HepG2 (cell line): ENCODE data around the gene TLR6. TPM values are rescaled to one million over a fixed set of nuclear protein-coding genes. Genes with fewer than 3 reads are reported as not detected.

Experiments used
- ATAC-seq: fragments of 200-7000 bp; cut with Tn5 transposase; 3 replicates; pipeline ENCODE4 v1.9.1; 2020; ENCODE audit warnings: mild to moderate bottlenecking, moderate library complexity
- BruUV-seq: library from RNA; stranded (reverse); fragments of 400-500 nt; replicated peaks from 2 replicates; lab custom pipeline; 2021; lab: Mats Ljungman, UMichigan
- CTCF ChIA-PET: fragments of 300-600 bp; formaldehyde crosslinking; extraction: SDS; loops from one replicate; lab custom pipeline; 2021; ENCODE audit warnings: low total read pairs, inconsistent platforms, low intra/inter-chr PET ratio; lab: Yijun Ruan, JAX
- POLR2A ChIA-PET: fragments of 350-600 bp; sonication (Branson Sonifier 250); formaldehyde crosslinking; loops from one replicate; lab custom pipeline; 2020; ENCODE audit warnings: antibody characterized with exemption, inconsistent platforms; lab: Yijun Ruan, JAX
- DNase-seq: peaks from one replicate; pipeline ENCODE4 v3.0.0-alpha.2; 2015; ENCODE audit warnings: low spot score
- FAIRE-seq: peaks from 3 replicates; lab custom pipeline; 2011; peaks lifted over from hg19 to GRCh38; lab: Jason Lieb, UNC
- H2AFZ ChIP-seq: one replicate; pipeline ENCODE4 v1.6.1; 2011; ENCODE audit warnings: low read length, inconsistent platforms
- H3K27ac ChIP-seq: fragments of 300-600 bp; 3 replicates; pipeline ENCODE4 v1.8.0; 2011; ENCODE audit warnings: mixed run types, mild to moderate bottlenecking, mixed read lengths, low read length, inconsistent platforms; ENCODE audit not compliant: insufficient read depth; ENCODE audit errors: extremely low read length
- H3K27me3 ChIP-seq, 2 experiments: fragments of 200-600 bp in 1 of 2; 2 replicates in 1 of 2; 3 replicates in 1 of 2; pipeline versions ENCODE4 v1.6.0 to v1.8.0; 2011; ENCODE audit warnings: low read length in 2 of 2, mild to moderate bottlenecking in 2 of 2, moderate library complexity in 2 of 2, inconsistent platforms in 1 of 2; ENCODE audit not compliant: insufficient read depth in 2 of 2, control insufficient read depth in 1 of 2
- H3K36me3 ChIP-seq, 2 experiments: fragments of 200-600 bp in 1 of 2; replicated peaks in 1 of 2; 2 replicates in 1 of 2; 3 replicates in 1 of 2; pipeline versions ENCODE4 v1.5.1 to v1.8.0; 2011; ENCODE audit warnings: low read length in 2 of 2, inconsistent platforms in 1 of 2; ENCODE audit not compliant: insufficient read depth in 2 of 2, control insufficient read depth in 1 of 2
- H3K4me1 ChIP-seq: 2 replicates; pipeline ENCODE4 v1.5.1; 2012; ENCODE audit warnings: low read length, inconsistent platforms; ENCODE audit not compliant: insufficient read depth
- H3K4me2 ChIP-seq: 2 replicates; pipeline ENCODE4 v1.6.0; 2011; ENCODE audit warnings: low read depth, low read length, inconsistent platforms
- H3K4me3 ChIP-seq, 3 experiments: fragments of 200-600 bp in 1 of 3; sonication (generic), shearing (Covaris generic) in 1 of 3; replicated peaks in 1 of 3; 2 replicates each; pipeline ENCODE4 v1.5.1; 2011 to 2016; ENCODE audit warnings: low read length in 3 of 3, inconsistent platforms in 2 of 3, low read depth in 2 of 3, mild to moderate bottlenecking in 2 of 3, control low read depth in 1 of 3, mixed read lengths in 1 of 3; ENCODE audit not compliant: insufficient read depth in 1 of 3
- H3K79me2 ChIP-seq: one replicate; pipeline ENCODE4 v1.6.1; 2011; ENCODE audit warnings: low read length, inconsistent platforms; ENCODE audit not compliant: insufficient read depth
- H3K9ac ChIP-seq: 2 replicates; pipeline ENCODE4 v1.6.0; 2011; ENCODE audit warnings: mild to moderate bottlenecking, low read depth, low read length, inconsistent platforms; ENCODE audit not compliant: insufficient read depth
- H3K9me3 ChIP-seq: 2 replicates; pipeline ENCODE4 v1.5.1; 2012; ENCODE audit warnings: mild to moderate bottlenecking, low read length
- H4K20me1 ChIP-seq: 2 replicates; pipeline ENCODE4 v1.6.0; 2011; ENCODE audit warnings: inconsistent platforms, mild to moderate bottlenecking, low read length, moderate library complexity; ENCODE audit not compliant: insufficient read depth
- CREM ChIP-seq, 2 experiments: sonication (generic) in 1 of 2; formaldehyde crosslinking in 1 of 2; IDR thresholded peaks; 2 replicates each; pipeline versions ENCODE4 v1.4.0 to v1.6.1; 2016 to 2020; ENCODE audit warnings: antibody characterized with exemption in 1 of 2, mild to moderate bottlenecking in 1 of 2, missing genetic modification reagents in 1 of 2
- GLI4 ChIP-seq: sonication (generic); formaldehyde crosslinking; IDR thresholded peaks from 2 replicates; pipeline ENCODE4 v1.5.1; 2020; ENCODE audit warnings: missing genetic modification reagents, mild to moderate bottlenecking, moderate library complexity, borderline replicate concordance
- POLR2AphosphoS2 ChIP-seq: IDR thresholded peaks from 2 replicates; pipeline ENCODE4 v1.6.1; 2011; ENCODE audit warnings: low read depth, low read length, improper control_type of control experiment
- REPIN1 ChIP-seq: sonication (generic); formaldehyde crosslinking; IDR thresholded peaks from 2 replicates; pipeline ENCODE4 v1.8.0; 2022; ENCODE audit warnings: missing genetic modification reagents, low read depth, mild to moderate bottlenecking, borderline replicate concordance
- SIX4 ChIP-seq: sonication (generic); formaldehyde crosslinking; IDR thresholded peaks from 2 replicates; pipeline ENCODE4 v1.4.0; 2020; ENCODE audit warnings: missing genetic modification reagents
- SMYD3 ChIP-seq: sonication (generic); formaldehyde crosslinking; IDR thresholded peaks from 2 replicates; pipeline ENCODE4 v1.8.1; 2023; ENCODE audit warnings: mild to moderate bottlenecking, missing genetic modification reagents
- SNAPC4 ChIP-seq: sonication (generic); formaldehyde crosslinking; IDR thresholded peaks from 2 replicates; pipeline ENCODE4 v1.4.0; 2020; ENCODE audit warnings: mild to moderate bottlenecking, missing genetic modification reagents
- ZFP1 ChIP-seq: IDR thresholded peaks from 2 replicates; pipeline ENCODE4 v1.6.1; 2016
- ZFP36 ChIP-seq: fragments of 150-350 bp; IDR thresholded peaks from 2 replicates; pipeline ENCODE4 v1.6.1; 2018; ENCODE audit warnings: borderline replicate concordance, low read length, low read depth; ENCODE audit not compliant: partially characterized antibody
- ZNF576 ChIP-seq: sonication (generic); formaldehyde crosslinking; IDR thresholded peaks from 2 replicates; pipeline ENCODE4 v1.4.0; 2020; ENCODE audit warnings: mild to moderate bottlenecking, missing genetic modification reagents
- WGBS: methylation state at CpG from one replicate; pipeline ENCODE4 v1.1.6; 2017; ENCODE audit warnings: low lambda C conversion rate; 5-methylcytosine and 5-hydroxymethylcytosine counted together
- in situ Hi-C: cut with HindIII; loops from 2 replicates; pipeline ENCODE4 v1.10.0; 2017; ENCODE audit warnings: low pct_unique_long_range_greater_than_20kb; ENCODE audit not compliant: extremely low pct_ligation_motif_present
- intact Hi-C: fragments of 100-400 bp; cut with micrococcal nuclease; formaldehyde crosslinking; loops from one replicate; pipeline ENCODE4 v1.10.0; 2022; ENCODE audit not compliant: unreplicated experiment
- polyA plus RNA-seq, 8 experiments: library from polyadenylated mRNA; depleted of rRNA in 3 of 8; stranded (reverse) in 7 of 8; unstranded in 1 of 8; fragments of >200 nt; fragmentation: Illumina TruSeq in 4 of 8; extraction: Trizol in 4 of 8; gene quantifications; 2 replicates each; pipeline versions ENCODE4 v1.2.1 to v1.2.3, GENCODE V29; 2011 to 2016; ENCODE audit warnings: low read depth in 4 of 8, missing spikeins in 1 of 8, mixed read lengths in 1 of 8; ENCODE audit not compliant: insufficient read depth in 1 of 8
- total RNA-seq, 5 experiments: library from RNA; depleted of rRNA; stranded (reverse); fragments of >200 nt; fragmentation: Illumina TruSeq; extraction: Trizol; gene quantifications; 2 replicates each; pipeline ENCODE4 v1.2.3, GENCODE V29; 2016; ENCODE audit warnings: low read depth in 1 of 5

TLR6 gene
- total and polyA plus RNA-seq, 2 of the 13 experiments (the other 11 are each of a cell fraction or from before 2014, with no cell fraction given), result 0.33 to 0.71 TPM

DNA sequence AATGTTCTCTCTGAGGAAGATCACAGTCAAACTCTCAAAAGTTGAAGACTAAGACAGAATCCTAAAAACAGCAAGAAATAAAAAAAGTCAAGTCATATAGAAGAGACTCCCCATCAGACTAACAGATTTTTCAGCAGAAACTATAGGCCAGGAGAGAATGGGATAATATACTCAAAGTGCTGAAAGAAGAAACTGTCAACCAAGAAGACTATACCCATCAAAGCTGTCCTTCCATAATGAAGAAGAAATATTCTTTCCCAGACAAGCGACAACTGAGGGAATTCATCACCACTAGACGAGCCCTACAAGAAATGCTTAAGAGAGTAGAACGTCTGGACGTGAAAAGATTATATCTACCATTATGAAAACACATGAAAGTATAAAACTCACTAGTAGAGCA is 22.0 kb downstream of the TLR6 start:
- in situ Hi-C loops, result no loop called here
- no peak for ATAC-seq
- POLR2A ChIA-PET, result no interaction called here

More for the DNA sequence above, 22.0 kb downstream of the TLR6 start:
- Histone ChIP-seq H3K4me3 (no peak overlapping the region), H2AFZ (no peak overlapping the region), H3K36me3 (no peaks in the 10 kb centered on the region), H3K27me3 (no peaks in the 10 kb centered on the region; a peak in 1 of 5 replicates), H3K27ac (no peak overlapping the region), H3K4me2 (no peak overlapping the region), H3K4me1 (peaks cover 4% of the 10 kb centered on the region; the same call in 1 of the 2 replicates), H3K79me2 (no peaks in the 10 kb centered on the region), H4K20me1 (no peaks in the 10 kb centered on the region), H3K9ac (no peak overlapping the region), H3K9me3 (no peaks in the 10 kb centered on the region)
- TF ChIP-seq REPIN1 (CRISPR knock-in tag) (no peak), POLR2AphosphoS2 (no peak), ZFP36 (no peak), GLI4 (no peak), ZFP1 (CRISPR knock-in tag) (no peak), SNAPC4 (CRISPR knock-in tag) (no peak), CREM (IDR thresholded peaks at IDR 0.05) (no peak), CREM (CRISPR knock-in tag; IDR thresholded peaks at IDR 0.05) (no peak), ZNF576 (CRISPR knock-in tag) (no peak), SIX4 (CRISPR knock-in tag) (no peak), SMYD3 (no peak)
- WGBS, result 51% methylated on average over 4 of the region's 4 CpGs
- CTCF ChIA-PET, result no interaction called here
- no peak for DNase-seq
- FAIRE-seq, result no peak
- no TSS peak for BruUV-seq
- intact Hi-C loops, result no loop called here
